SKM-1 treated with dmso at 0.1 percent for 144 hours (cell line): ENCODE data around the gene IGF1R.

Experiments
- DNase-seq: peaks from one replicate; lab custom pipeline; 2025; ENCODE audit not compliant: unreplicated experiment; lab: John Stamatoyannopoulos, UW

Gene IGF1R

GRCh38 chr15:98876451-98877369 is 228.4 kb downstream of the IGF1R start:
- no peak for DNase-seq

- DNase-seq: no peak
These were observed 229.8 kb downstream of the IGF1R start for GRCh38 chr15:98878172-98878571.

- no peak for DNase-seq
These were observed 230.5 kb downstream of the IGF1R start for GRCh38 chr15:98878862-98879261.

- DNase-seq: peak; percentile 44
These were observed 233.5 kb downstream of the IGF1R start for GRCh38 chr15:98881526-98882520.

- DNase-seq: no peak
These were observed 235.1 kb downstream of the IGF1R start for GRCh38 chr15:98883478-98883877.

GRCh38 chr15:98884894-98885293 is 236.6 kb downstream of the IGF1R start:
- DNase-seq: no peak

- DNase-seq: no peak
These were observed 239.6 kb downstream of the IGF1R start for GRCh38 chr15:98887976-98888375.

- no peak for DNase-seq
These were observed 240.6 kb downstream of the IGF1R start for GRCh38 chr15:98888820-98889479.

- DNase-seq: no peak
These were observed 241.8 kb downstream of the IGF1R start for GRCh38 chr15:98889930-98890695.

- no peak for DNase-seq
These were observed 243.0 kb downstream of the IGF1R start for GRCh38 chr15:98891301-98891700.

GRCh38 chr15:98893401-98893800 is 245.1 kb downstream of the IGF1R start:
- no peak for DNase-seq

- DNase-seq: no peak
These were observed 246.0 kb downstream of the IGF1R start for GRCh38 chr15:98894312-98894711.

- DNase-seq: no peak
These were observed 247.8 kb downstream of the IGF1R start for GRCh38 chr15:98896002-98896721.

- DNase-seq: no peak
These were observed 248.7 kb downstream of the IGF1R start for GRCh38 chr15:98896802-98897732.

- no peak for DNase-seq
These were observed 249.8 kb downstream of the IGF1R start for GRCh38 chr15:98898122-98898521.

- peak; percentile 98 for DNase-seq
These were observed 251.1 kb downstream of the IGF1R start for GRCh38 chr15:98899272-98900021.

- no peak for DNase-seq
These were observed 252.0 kb downstream of the IGF1R start for GRCh38 chr15:98900356-98900755.
